PC-9 (cell line): Measurements from ENCODE around the gene LMAN1.

ENCODE experiments used
- EZH2 ChIP-seq: fragments of 200-600 bp; sonication (generic); IDR thresholded peaks from 2 replicates; pipeline ENCODE4 v1.8.0; 2017; ENCODE audit warnings: antibody characterized with exemption, low read depth
- TF ChIP-seq, protein P1 (sequence below): fragments of 200-600 bp; sonication (generic); conservative IDR thresholded peaks from 2 replicates; pipeline ENCODE4 v1.6.1; 2017; ENCODE audit warnings: mixed run types, antibody characterized with exemption, mild to moderate bottlenecking, moderate library complexity

DNA sequence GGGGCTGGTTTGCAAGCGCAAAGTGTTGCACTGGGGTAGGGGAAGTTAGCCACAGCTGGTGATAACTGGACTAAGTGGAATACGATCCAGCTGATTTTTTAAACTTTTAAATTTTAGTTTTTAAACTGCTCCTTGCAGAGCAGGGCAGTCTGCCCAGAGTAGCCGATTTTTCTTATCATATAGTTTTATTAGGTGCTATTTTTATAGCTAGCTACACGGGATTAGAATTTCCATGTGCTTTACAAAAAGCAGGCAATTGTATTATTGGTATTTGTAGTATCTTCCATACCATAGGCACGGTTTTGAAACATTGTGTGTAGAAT is 50.2 kb downstream of the LMAN1 start:
- no peak for TF ChIP-seq EZH2
- TF ChIP-seq, protein P1, sequence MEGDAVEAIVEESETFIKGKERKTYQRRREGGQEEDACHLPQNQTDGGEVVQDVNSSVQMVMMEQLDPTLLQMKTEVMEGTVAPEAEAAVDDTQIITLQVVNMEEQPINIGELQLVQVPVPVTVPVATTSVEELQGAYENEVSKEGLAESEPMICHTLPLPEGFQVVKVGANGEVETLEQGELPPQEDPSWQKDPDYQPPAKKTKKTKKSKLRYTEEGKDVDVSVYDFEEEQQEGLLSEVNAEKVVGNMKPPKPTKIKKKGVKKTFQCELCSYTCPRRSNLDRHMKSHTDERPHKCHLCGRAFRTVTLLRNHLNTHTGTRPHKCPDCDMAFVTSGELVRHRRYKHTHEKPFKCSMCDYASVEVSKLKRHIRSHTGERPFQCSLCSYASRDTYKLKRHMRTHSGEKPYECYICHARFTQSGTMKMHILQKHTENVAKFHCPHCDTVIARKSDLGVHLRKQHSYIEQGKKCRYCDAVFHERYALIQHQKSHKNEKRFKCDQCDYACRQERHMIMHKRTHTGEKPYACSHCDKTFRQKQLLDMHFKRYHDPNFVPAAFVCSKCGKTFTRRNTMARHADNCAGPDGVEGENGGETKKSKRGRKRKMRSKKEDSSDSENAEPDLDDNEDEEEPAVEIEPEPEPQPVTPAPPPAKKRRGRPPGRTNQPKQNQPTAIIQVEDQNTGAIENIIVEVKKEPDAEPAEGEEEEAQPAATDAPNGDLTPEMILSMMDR = no peak
